Endodermal cell (in vitro differentiated cells): Measurements from ENCODE around the gene LRFN2. TPM values are rescaled to one million over a fixed set of nuclear protein-coding genes. Genes with fewer than 3 reads are reported as not detected.

Experiments used
- DNase-seq: peaks from one replicate; pipeline ENCODE4 v3.0.0-alpha.2; 2017
- H3K27ac ChIP-seq: 2 replicates; pipeline ENCODE4 v1.5.1; 2013; ENCODE audit warnings: mild to moderate bottlenecking, low read depth, low read length, moderate library complexity
- H3K27me3 ChIP-seq: 2 replicates; pipeline ENCODE4 v1.6.1; 2013; ENCODE audit warnings: mild to moderate bottlenecking, low read length, moderate library complexity; ENCODE audit not compliant: insufficient read depth, control insufficient read depth, poor library complexity, severe bottlenecking
- H3K36me3 ChIP-seq: 2 replicates; pipeline ENCODE4 v1.7.0; 2013; ENCODE audit warnings: mild to moderate bottlenecking, low read length, moderate library complexity; ENCODE audit not compliant: control insufficient read depth, insufficient read depth
- H3K4me1 ChIP-seq: one replicate; pipeline ENCODE4 v1.7.0; 2013; ENCODE audit warnings: low read length; ENCODE audit not compliant: control insufficient read depth, insufficient read depth
- H3K4me3 ChIP-seq: 2 replicates; pipeline ENCODE4 v1.5.1; 2013; ENCODE audit warnings: mild to moderate bottlenecking, low read length, moderate library complexity
- H3K9ac ChIP-seq: 2 replicates; pipeline ENCODE4 v1.6.1; 2013; ENCODE audit warnings: mild to moderate bottlenecking, low read length, moderate library complexity; ENCODE audit not compliant: poor library complexity, severe bottlenecking; ENCODE audit errors: extremely low read depth
- H3K9me3 ChIP-seq: 2 replicates; pipeline ENCODE4 v1.6.1; 2013; ENCODE audit warnings: mild to moderate bottlenecking, low read length, moderate library complexity; ENCODE audit not compliant: control insufficient read depth
- H3K27ac Mint-ChIP-seq: 2 replicates; pipeline ENCODE4 v1.8.0; 2020; ENCODE audit warnings: mixed read lengths
- H3K27me3 Mint-ChIP-seq: 2 replicates; pipeline ENCODE4 v1.8.0; 2021; ENCODE audit warnings: mild to moderate bottlenecking, mixed read lengths; ENCODE audit not compliant: insufficient read depth
- H3K36me3 Mint-ChIP-seq: 2 replicates; pipeline ENCODE4 v1.8.0; 2020; ENCODE audit warnings: low read depth, mixed read lengths
- H3K4me1 Mint-ChIP-seq: 2 replicates; pipeline ENCODE4 v1.8.0; 2020; ENCODE audit warnings: mixed read lengths
- H3K4me3 Mint-ChIP-seq: 2 replicates; pipeline ENCODE4 v1.8.0; 2020; ENCODE audit warnings: mild to moderate bottlenecking, moderate library complexity, mixed read lengths
- H3K9me3 Mint-ChIP-seq: 2 replicates; pipeline ENCODE4 v1.8.0; 2020; ENCODE audit warnings: mild to moderate bottlenecking, mixed read lengths
- WGBS, 2 experiments: methylation state at CpG; one replicate each; pipeline versions ENCODE4 v1.1.5 to v1.1.7; 2013; ENCODE audit warnings: missing lambda C conversion rate in 2 of 2, mixed read lengths in 1 of 2; ENCODE audit not compliant: insufficient coverage in 1 of 2, insufficient read length in 1 of 2; 5-methylcytosine and 5-hydroxymethylcytosine counted together
- total RNA-seq, 2 donors: library from RNA; stranded (reverse); fragmentation: NEBNext Ultra II Directional in 1 of 2; extraction: Animal tissue kit (Norgen Biotek cat#: 25700) in 1 of 2; gene quantifications; 2 replicates in 1 of 2; 3 replicates in 1 of 2; pipeline ENCODE4 v1.2.1, GENCODE V29; 2021
- TF ChIP-seq, protein P1 (sequence below): fragments of 200-600 bp; sonication (generic); conservative IDR thresholded peaks from 2 replicates; pipeline ENCODE4 v1.5.0; 2021; ENCODE audit warnings: antibody characterized with exemption, mild to moderate bottlenecking

LRFN2 gene
- total RNA-seq, 2 donors from 2014 or later: 0.15 TPM; not detected in 1

DNA sequence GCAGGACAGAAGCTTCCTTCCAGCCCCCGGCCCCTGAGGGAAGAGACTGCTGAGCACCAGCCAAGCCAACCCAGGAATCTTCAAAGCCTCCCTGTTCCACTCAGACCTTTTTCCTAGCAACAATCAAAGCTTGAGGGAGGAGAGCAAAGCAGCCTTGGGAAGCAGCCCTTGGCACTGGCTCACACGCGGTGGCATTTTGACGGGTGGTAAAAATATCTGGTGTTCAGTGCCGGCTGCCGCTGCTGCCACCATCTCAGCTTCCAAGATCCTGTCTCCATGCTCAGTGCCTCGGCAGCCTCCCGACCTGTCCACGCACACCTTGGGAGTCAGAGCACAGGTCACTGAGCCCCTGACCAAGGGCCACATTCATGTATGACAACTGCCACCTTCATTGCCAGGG is 170.1 kb downstream of the LRFN2 start:
- no peaks in the 10 kb centered on the region for H3K9me3 Mint-ChIP-seq

DNA sequence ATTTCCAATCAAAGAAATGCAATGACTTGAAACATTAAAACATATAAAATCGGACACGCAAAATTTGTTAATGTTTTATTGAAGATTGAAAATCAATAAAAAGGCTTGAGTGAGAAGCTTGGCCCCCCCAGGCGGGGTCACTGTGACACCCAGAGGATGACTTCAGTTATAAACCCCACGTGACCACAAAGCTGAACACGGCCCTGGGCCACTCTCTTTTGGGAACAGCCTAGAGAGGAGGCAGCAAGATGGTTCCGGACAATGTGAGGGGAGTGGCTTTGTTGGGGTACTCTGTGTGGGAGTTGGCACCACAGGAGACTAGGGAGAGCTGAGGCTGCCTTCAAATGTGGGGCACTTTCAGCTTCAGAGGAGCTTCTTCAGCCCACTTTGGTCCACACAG is 172.5 kb downstream of the LRFN2 start:
- Mint-ChIP-seq H3K4me1 (peaks cover 4% of the 10 kb centered on the region), H3K27me3 (peaks cover 2% of the 10 kb centered on the region), H3K36me3 (no peaks in the 10 kb centered on the region), H3K4me3 (no peak overlapping the region), H3K27ac (no peak overlapping the region), H3K9me3 (no peaks in the 10 kb centered on the region)
- H3K4me1 ChIP-seq: no peaks in the 10 kb centered on the region
- no peaks in the 10 kb centered on the region for H3K36me3 ChIP-seq
- H3K9me3 ChIP-seq: no peaks in the 10 kb centered on the region
- no peaks in the 10 kb centered on the region for H3K27me3 ChIP-seq
- DNase-seq: no peak
- TF ChIP-seq, protein P1, sequence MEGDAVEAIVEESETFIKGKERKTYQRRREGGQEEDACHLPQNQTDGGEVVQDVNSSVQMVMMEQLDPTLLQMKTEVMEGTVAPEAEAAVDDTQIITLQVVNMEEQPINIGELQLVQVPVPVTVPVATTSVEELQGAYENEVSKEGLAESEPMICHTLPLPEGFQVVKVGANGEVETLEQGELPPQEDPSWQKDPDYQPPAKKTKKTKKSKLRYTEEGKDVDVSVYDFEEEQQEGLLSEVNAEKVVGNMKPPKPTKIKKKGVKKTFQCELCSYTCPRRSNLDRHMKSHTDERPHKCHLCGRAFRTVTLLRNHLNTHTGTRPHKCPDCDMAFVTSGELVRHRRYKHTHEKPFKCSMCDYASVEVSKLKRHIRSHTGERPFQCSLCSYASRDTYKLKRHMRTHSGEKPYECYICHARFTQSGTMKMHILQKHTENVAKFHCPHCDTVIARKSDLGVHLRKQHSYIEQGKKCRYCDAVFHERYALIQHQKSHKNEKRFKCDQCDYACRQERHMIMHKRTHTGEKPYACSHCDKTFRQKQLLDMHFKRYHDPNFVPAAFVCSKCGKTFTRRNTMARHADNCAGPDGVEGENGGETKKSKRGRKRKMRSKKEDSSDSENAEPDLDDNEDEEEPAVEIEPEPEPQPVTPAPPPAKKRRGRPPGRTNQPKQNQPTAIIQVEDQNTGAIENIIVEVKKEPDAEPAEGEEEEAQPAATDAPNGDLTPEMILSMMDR: no peak
- H3K4me3 ChIP-seq: no peak overlapping the region
- H3K9ac ChIP-seq: no peak overlapping the region
- no peak overlapping the region for H3K27ac ChIP-seq
- WGBS, 2 experiments: 93 to 100% methylated on average over 4 to 6 of the region's 6 CpGs

More for the DNA sequence above, 170.1 kb downstream of the LRFN2 start:
- Histone ChIP-seq H3K36me3 (no peaks in the 10 kb centered on the region), H3K9ac (no peak overlapping the region), H3K27me3 (no peaks in the 10 kb centered on the region), H3K4me3 (no peak overlapping the region), H3K9me3 (no peaks in the 10 kb centered on the region), H3K4me1 (no peaks in the 10 kb centered on the region), H3K27ac (no peak overlapping the region)
- Mint-ChIP-seq H3K4me1 (peaks cover 18% of the 10 kb centered on the region), H3K27ac (peak overlapping the region; percentile 36), H3K4me3 (no peak overlapping the region), H3K36me3 (no peaks in the 10 kb centered on the region), H3K27me3 (peaks cover 3% of the 10 kb centered on the region)
- WGBS, 2 experiments: 93 to 100% methylated on average over 2 to 9 of the region's 9 CpGs
- DNase-seq: no peak
- TF ChIP-seq, protein P1: no peak

- Histone ChIP-seq H3K27me3 (no peaks in the 10 kb centered on the region), H3K4me3 (no peak overlapping the region), H3K27ac (no peak overlapping the region), H3K36me3 (no peaks in the 10 kb centered on the region), H3K9me3 (no peaks in the 10 kb centered on the region), H3K9ac (no peak overlapping the region), H3K4me1 (no peaks in the 10 kb centered on the region)
- H3K4me1 Mint-ChIP-seq: peaks cover 4% of the 10 kb centered on the region
- TF ChIP-seq, protein P1: no peak
- no peak overlapping the region for H3K4me3 Mint-ChIP-seq
- no peaks in the 10 kb centered on the region for H3K36me3 Mint-ChIP-seq
- WGBS, 2 experiments: 76% methylated on average over 6 of the region's 6 CpGs; no CpG with 5 or more reads in 1 of the 2 experiments
- no peaks in the 10 kb centered on the region for H3K9me3 Mint-ChIP-seq
- DNase-seq: no peak
- H3K27ac Mint-ChIP-seq: no peak overlapping the region
- peaks cover 2% of the 10 kb centered on the region for H3K27me3 Mint-ChIP-seq
Measured at GRCh38 chr6:40413239-40413638, 173.9 kb downstream of the LRFN2 start.
